ENCODE measurements around the gene DCP2.

The DCP2 gene

DNA sequence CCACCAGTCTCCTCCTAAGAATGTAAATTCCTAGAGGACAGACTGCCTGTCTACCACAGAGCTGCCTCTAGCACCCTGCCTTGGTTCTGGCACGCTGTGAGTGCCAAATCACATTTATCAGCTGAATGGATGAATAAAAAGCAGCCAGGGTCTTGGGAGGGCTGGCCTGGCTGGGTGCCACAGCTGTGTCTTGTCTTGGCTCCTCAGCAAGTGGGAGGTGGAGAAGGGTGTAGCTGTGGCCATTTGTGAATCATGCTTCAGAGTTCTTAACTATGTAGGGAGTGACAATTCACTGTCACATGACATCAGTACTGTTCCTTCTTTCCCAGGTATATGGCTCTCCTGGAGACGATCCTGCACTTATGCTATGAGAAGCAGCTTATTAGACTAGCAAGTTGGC lies 70.6 kb downstream of the DCP2 start:
- TF ChIP-seq, protein P1, sequence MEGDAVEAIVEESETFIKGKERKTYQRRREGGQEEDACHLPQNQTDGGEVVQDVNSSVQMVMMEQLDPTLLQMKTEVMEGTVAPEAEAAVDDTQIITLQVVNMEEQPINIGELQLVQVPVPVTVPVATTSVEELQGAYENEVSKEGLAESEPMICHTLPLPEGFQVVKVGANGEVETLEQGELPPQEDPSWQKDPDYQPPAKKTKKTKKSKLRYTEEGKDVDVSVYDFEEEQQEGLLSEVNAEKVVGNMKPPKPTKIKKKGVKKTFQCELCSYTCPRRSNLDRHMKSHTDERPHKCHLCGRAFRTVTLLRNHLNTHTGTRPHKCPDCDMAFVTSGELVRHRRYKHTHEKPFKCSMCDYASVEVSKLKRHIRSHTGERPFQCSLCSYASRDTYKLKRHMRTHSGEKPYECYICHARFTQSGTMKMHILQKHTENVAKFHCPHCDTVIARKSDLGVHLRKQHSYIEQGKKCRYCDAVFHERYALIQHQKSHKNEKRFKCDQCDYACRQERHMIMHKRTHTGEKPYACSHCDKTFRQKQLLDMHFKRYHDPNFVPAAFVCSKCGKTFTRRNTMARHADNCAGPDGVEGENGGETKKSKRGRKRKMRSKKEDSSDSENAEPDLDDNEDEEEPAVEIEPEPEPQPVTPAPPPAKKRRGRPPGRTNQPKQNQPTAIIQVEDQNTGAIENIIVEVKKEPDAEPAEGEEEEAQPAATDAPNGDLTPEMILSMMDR (IDR thresholded peaks at IDR 0.05; ENCODE audit: borderline replicate concordance, control extremely low read depth, extremely low read depth, insufficient read depth, missing control alignments): no peak
- no peak for DNase-seq (ENCODE audit: low spot score)
- in situ Hi-C loops (cut with MboI; ENCODE audit: low sequenced_read_pairs, unreplicated experiment): no loop called here

DNA sequence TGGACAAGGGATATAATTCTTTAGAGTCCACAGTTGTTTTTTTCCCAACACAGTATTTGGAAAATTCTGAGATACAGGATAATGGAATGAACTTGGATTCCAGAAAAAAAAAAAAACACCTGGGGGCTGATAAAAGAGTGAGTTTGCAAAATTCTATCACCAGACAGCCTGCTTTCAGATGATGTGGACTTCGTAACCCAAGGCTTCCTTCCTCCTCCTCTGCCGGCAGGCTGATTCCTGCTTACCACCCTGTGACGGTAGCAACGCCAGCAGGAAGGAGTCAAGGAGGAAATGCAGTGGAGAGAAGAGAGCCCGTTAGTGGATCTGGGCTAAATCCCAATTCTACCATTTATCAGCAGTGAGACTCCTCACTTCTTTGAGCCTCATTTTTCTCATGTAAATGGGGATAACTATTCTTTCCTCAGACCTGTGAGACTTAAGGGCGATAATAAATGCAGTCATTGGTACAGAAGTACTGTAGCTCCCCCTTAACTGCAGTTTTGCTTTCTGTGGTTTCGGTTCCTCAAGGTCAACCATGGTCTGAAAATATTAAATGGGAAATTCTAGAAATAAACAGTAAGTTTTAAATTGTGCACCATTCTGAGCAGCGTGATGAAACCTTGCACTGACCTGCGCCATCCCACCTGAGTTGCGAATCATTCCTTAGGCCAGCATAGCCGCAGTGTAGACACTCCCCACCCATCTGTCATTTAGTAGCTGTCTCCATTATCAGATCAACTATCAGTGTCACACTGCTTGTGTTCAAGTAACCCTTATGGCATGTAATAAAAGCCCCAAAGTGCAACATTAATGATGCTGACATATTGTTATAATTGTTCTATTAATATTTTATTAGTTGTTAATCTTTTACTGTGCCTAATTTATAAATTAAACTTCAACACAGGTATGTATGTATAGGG lies 71.4 kb downstream of the DCP2 start:
- DNase-seq (ENCODE audit: low spot score): peak; percentile 45
- in situ Hi-C loops (cut with MboI; ENCODE audit: low sequenced_read_pairs, unreplicated experiment): no loop called here

DNA sequence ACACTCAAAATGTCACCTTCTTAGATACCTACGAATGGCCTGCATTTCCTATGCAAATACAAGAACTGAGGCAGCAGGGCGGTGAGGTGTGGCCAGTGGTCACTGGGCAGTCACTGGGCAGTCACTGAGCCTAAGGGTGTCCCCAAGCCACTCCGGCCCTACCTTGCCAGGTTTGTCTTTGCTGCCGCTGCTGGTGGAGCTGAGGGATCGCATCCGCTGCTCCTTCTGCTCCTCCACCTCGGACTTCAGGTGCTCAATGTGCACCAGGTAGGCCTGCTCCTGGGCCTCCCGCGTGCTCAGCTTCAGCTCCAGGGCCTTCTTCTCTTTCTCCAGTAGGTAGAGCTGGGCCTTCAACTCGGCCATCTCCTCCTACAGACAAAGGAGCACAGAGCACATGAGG lies 72.3 kb downstream of the DCP2 start:
- in situ Hi-C loops (cut with MboI; ENCODE audit: low sequenced_read_pairs, unreplicated experiment): no loop called here

More for the DNA sequence above, 71.4 kb downstream of the DCP2 start:
- TF ChIP-seq, protein P1 (IDR thresholded peaks at IDR 0.05; ENCODE audit: borderline replicate concordance, control extremely low read depth, extremely low read depth, insufficient read depth, missing control alignments): no peak

DNA sequence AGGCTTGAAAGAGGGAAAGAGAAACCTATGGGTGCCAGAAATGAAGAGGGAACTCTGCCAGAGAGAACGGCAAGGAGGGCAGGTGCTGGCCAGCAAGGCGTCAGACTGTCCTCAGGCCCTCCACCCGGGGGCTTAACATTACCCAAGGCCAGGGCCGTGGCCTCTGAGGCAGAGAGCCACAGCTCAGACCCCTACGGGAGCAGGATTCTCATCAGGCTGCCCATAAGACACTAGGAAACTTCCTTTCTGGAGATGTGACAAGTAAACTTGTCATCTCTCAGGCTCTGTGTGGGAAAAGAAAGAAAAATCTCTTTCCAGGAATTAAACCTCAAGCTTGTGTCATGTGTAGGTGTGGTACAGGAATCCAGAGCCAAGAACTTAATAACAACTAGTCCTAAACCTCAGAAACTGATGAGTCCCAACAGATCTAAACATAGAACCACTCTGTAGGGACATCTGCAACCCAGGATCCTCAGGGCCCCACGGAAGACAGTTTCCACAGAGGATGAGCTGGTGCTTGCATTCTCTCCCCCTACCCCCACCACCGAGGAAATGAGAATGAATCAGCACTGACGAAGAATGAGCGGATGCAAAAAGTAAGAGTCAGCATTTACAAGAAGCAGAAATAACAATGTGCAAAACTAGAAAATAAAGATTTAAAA lies 74.3 kb downstream of the DCP2 start:
- TF ChIP-seq, protein P1 (IDR thresholded peaks at IDR 0.05; ENCODE audit: borderline replicate concordance, control extremely low read depth, extremely low read depth, insufficient read depth, missing control alignments): no peak
- in situ Hi-C loops (cut with MboI; ENCODE audit: low sequenced_read_pairs, unreplicated experiment): no loop called here
- DNase-seq (ENCODE audit: low spot score): no peak

More for the DNA sequence above, 72.3 kb downstream of the DCP2 start:
- TF ChIP-seq, protein P1 (IDR thresholded peaks at IDR 0.05; ENCODE audit: borderline replicate concordance, control extremely low read depth, extremely low read depth, insufficient read depth, missing control alignments): no peak
- no peak for DNase-seq (ENCODE audit: low spot score)

DNA sequence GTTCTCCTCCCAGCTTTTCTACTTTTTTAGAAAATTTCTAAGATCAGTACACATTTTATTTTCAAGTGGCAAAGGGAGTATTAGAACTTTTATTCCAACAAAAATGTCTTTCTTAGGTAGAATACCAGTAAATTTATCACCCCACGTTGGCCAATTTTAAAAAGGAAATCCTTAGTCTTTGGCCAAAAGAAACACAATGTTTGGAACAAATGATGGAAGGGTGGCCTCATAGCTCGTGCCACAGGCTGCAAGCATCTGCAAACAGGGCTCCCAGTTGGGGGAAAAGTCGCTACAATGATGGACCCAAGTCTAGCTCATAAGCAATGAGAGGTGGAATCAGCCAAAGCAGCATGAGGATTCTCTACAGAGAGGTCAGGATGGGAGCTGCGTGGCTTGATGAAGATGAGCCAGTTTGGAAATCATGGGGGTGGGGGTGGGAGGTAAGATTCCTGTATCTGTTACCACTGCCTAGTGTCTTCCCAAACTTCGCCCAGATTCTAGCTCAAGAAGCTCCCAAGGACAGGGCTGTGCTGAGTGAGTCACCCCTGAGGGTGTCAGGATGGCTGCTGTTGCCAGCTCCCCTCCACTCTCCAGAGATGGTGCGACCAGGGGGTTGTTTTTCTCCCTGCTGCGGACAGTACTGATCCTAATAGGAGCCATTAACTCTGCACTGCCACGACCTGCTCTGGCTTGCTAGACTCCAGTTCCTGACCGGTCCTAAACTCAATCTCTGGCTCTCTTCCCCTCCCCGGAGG lies 75.6 kb downstream of the DCP2 start:
- no peak for DNase-seq (ENCODE audit: low spot score)
- in situ Hi-C loops (cut with MboI; ENCODE audit: low sequenced_read_pairs, unreplicated experiment): no loop called here
- TF ChIP-seq, protein P1 (IDR thresholded peaks at IDR 0.05; ENCODE audit: borderline replicate concordance, control extremely low read depth, extremely low read depth, insufficient read depth, missing control alignments): no peak

DNA sequence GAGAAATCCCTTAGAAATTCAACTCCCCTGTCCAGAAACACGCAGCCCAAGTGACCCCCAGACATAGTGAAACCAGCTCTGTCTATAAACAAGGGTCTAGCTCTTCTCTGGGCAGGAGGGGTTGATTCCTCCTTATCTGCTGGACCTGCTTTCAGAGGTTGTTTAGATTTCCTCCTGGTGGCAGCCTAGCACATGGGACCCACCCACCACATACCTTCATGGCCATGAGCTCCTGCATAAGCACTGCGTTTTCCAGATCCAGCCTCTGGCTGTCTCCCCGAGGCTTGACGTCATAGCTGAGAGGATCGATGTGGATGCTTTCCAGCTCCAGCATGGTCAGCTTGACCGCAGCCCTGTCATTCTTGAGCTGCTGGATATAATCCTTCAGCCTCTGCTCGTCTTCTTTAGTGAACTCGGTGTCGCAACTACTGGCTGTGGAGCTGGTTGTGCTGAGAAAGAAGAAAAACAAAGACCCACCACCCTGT lies 77.0 kb downstream of the DCP2 start:
- in situ Hi-C loops (cut with MboI; ENCODE audit: low sequenced_read_pairs, unreplicated experiment): no loop called here
- no peak for DNase-seq (ENCODE audit: low spot score)
- TF ChIP-seq, protein P1 (IDR thresholded peaks at IDR 0.05; ENCODE audit: borderline replicate concordance, control extremely low read depth, extremely low read depth, insufficient read depth, missing control alignments): no peak
